ENCODE measurements around the gene ADCK1.
"Not testable (repeated sequence)": the region's sequence is repeated elsewhere in the genome, so short reads cannot be mapped to it uniquely, and the experiment has no call there.

ADCK1 gene

GRCh38 chr14:77909911-77910310 is 110.0 kb downstream of the ADCK1 start:
- Histone ChIP-seq H3K27ac (ENCODE audit: low read length) (no peak overlapping the region), H3K4me3 (ENCODE audit: low read length) (no peak overlapping the region), H3K9me3 (ENCODE audit: insufficient read depth, low read depth, low read length) (no peaks in the 10 kb centered on the region), H3K27me3 (ENCODE audit: insufficient read depth, low read length) (no peaks in the 10 kb centered on the region), H3K9ac (ENCODE audit: low read depth, low read length) (no peak overlapping the region), H3K36me3 (ENCODE audit: insufficient read depth, low read depth, low read length) (no peaks in the 10 kb centered on the region), H3K4me1 (ENCODE audit: insufficient read depth, low read length) (peaks cover 13% of the 10 kb centered on the region; the same call in 1 of the 2 replicates)

GRCh38 chr14:77910506-77910905 is 110.6 kb downstream of the ADCK1 start:
- Histone ChIP-seq H3K4me1 (ENCODE audit: insufficient read depth, low read length) (peaks cover 13% of the 10 kb centered on the region; the same call in 1 of the 2 replicates), H3K36me3 (ENCODE audit: insufficient read depth, low read depth, low read length) (no peaks in the 10 kb centered on the region), H3K9ac (ENCODE audit: low read depth, low read length) (no peak overlapping the region), H3K4me3 (ENCODE audit: low read length) (no peak overlapping the region), H3K27ac (ENCODE audit: low read length) (no peak overlapping the region), H3K27me3 (ENCODE audit: insufficient read depth, low read length) (no peaks in the 10 kb centered on the region), H3K9me3 (ENCODE audit: insufficient read depth, low read depth, low read length) (no peaks in the 10 kb centered on the region)

- Histone ChIP-seq H3K4me1 (ENCODE audit: insufficient read depth, low read length) (peaks cover 13% of the 10 kb centered on the region; the same call in 1 of the 2 replicates), H3K27ac (ENCODE audit: low read length) (no peak overlapping the region), H3K9ac (ENCODE audit: low read depth, low read length) (no peak overlapping the region), H3K36me3 (ENCODE audit: insufficient read depth, low read depth, low read length) (no peaks in the 10 kb centered on the region), H3K27me3 (ENCODE audit: insufficient read depth, low read length) (no peaks in the 10 kb centered on the region), H3K4me3 (ENCODE audit: low read length) (no peak overlapping the region), H3K9me3 (ENCODE audit: insufficient read depth, low read depth, low read length) (no peaks in the 10 kb centered on the region)
These were observed 111.4 kb downstream of the ADCK1 start for GRCh38 chr14:77911356-77911755.

- Histone ChIP-seq H3K9ac (ENCODE audit: low read depth, low read length) (no peak overlapping the region), H3K27me3 (ENCODE audit: insufficient read depth, low read length) (no peaks in the 10 kb centered on the region), H3K36me3 (ENCODE audit: insufficient read depth, low read depth, low read length) (no peaks in the 10 kb centered on the region), H3K27ac (ENCODE audit: low read length) (no peak overlapping the region), H3K4me3 (ENCODE audit: low read length) (no peak overlapping the region), H3K4me1 (ENCODE audit: insufficient read depth, low read length) (peaks cover 13% of the 10 kb centered on the region; the same call in 1 of the 2 replicates), H3K9me3 (ENCODE audit: insufficient read depth, low read depth, low read length) (no peaks in the 10 kb centered on the region)
These were observed 113.0 kb downstream of the ADCK1 start for GRCh38 chr14:77912754-77913556.

GRCh38 chr14:77914073-77914721 is 114.3 kb downstream of the ADCK1 start:
- Histone ChIP-seq H3K27ac (ENCODE audit: low read length) (no peak overlapping the region), H3K4me1 (ENCODE audit: insufficient read depth, low read length) (peaks cover 13% of the 10 kb centered on the region; the same call in 1 of the 2 replicates), H3K9me3 (ENCODE audit: insufficient read depth, low read depth, low read length) (no peaks in the 10 kb centered on the region), H3K4me3 (ENCODE audit: low read length) (no peak overlapping the region), H3K36me3 (ENCODE audit: insufficient read depth, low read depth, low read length) (no peaks in the 10 kb centered on the region), H3K27me3 (ENCODE audit: insufficient read depth, low read length) (no peaks in the 10 kb centered on the region), H3K9ac (ENCODE audit: low read depth, low read length) (no peak overlapping the region)

- not testable (repeated sequence) for H3K9me3 ChIP-seq (ENCODE audit: insufficient read depth, low read depth, low read length); H3K36me3 ChIP-seq (ENCODE audit: insufficient read depth, low read depth, low read length); H3K27me3 ChIP-seq (ENCODE audit: insufficient read depth, low read length); H3K9ac ChIP-seq (ENCODE audit: low read depth, low read length); H3K27ac ChIP-seq (ENCODE audit: low read length); H3K4me3 ChIP-seq (ENCODE audit: low read length)
- peaks cover 13% of the 10 kb centered on the region; the same call in 1 of the 2 replicates for H3K4me1 ChIP-seq (ENCODE audit: insufficient read depth, low read length)
These were observed 115.5 kb downstream of the ADCK1 start for GRCh38 chr14:77915390-77915789.

- Histone ChIP-seq H3K27ac (ENCODE audit: low read length) (no peak overlapping the region), H3K27me3 (ENCODE audit: insufficient read depth, low read length) (no peaks in the 10 kb centered on the region), H3K9me3 (ENCODE audit: insufficient read depth, low read depth, low read length) (no peaks in the 10 kb centered on the region), H3K4me1 (ENCODE audit: insufficient read depth, low read length) (peaks cover 11% of the 10 kb centered on the region; the same call in 1 of the 2 replicates), H3K9ac (ENCODE audit: low read depth, low read length) (no peak overlapping the region), H3K4me3 (ENCODE audit: low read length) (no peak overlapping the region), H3K36me3 (ENCODE audit: insufficient read depth, low read depth, low read length) (no peaks in the 10 kb centered on the region)
These were observed 117.7 kb downstream of the ADCK1 start for GRCh38 chr14:77917491-77918201.

- no peak overlapping the region for H3K27ac ChIP-seq (ENCODE audit: low read length)
- no peak overlapping the region for H3K4me3 ChIP-seq (ENCODE audit: low read length)
- H3K27me3 ChIP-seq (ENCODE audit: insufficient read depth, low read length), result no peaks in the 10 kb centered on the region
- no peaks in the 10 kb centered on the region for H3K9me3 ChIP-seq (ENCODE audit: insufficient read depth, low read depth, low read length)
- no peak overlapping the region for H3K9ac ChIP-seq (ENCODE audit: low read depth, low read length)
- H3K4me1 ChIP-seq (ENCODE audit: insufficient read depth, low read length), result peaks cover 5% of the 10 kb centered on the region; the same call in 1 of the 2 replicates
- H3K36me3 ChIP-seq (ENCODE audit: insufficient read depth, low read depth, low read length), result no peaks in the 10 kb centered on the region
These were observed 118.5 kb downstream of the ADCK1 start for GRCh38 chr14:77918448-77918847.

- no peaks in the 10 kb centered on the region for H3K4me1 ChIP-seq (ENCODE audit: insufficient read depth, low read length)
- no peaks in the 10 kb centered on the region for H3K9me3 ChIP-seq (ENCODE audit: insufficient read depth, low read depth, low read length)
- H3K4me3 ChIP-seq (ENCODE audit: low read length), result no peak overlapping the region
- no peak overlapping the region for H3K27ac ChIP-seq (ENCODE audit: low read length)
- H3K36me3 ChIP-seq (ENCODE audit: insufficient read depth, low read depth, low read length), result no peaks in the 10 kb centered on the region
- no peak overlapping the region for H3K9ac ChIP-seq (ENCODE audit: low read depth, low read length)
- H3K27me3 ChIP-seq (ENCODE audit: insufficient read depth, low read length), result no peaks in the 10 kb centered on the region
These were observed 120.4 kb downstream of the ADCK1 start for GRCh38 chr14:77920312-77920711.

GRCh38 chr14:77921818-77922217 is 121.9 kb downstream of the ADCK1 start:
- Histone ChIP-seq H3K4me1 (ENCODE audit: insufficient read depth, low read length) (no peaks in the 10 kb centered on the region), H3K4me3 (ENCODE audit: low read length) (no peak overlapping the region), H3K27me3 (ENCODE audit: insufficient read depth, low read length) (no peaks in the 10 kb centered on the region), H3K9me3 (ENCODE audit: insufficient read depth, low read depth, low read length) (no peaks in the 10 kb centered on the region), H3K27ac (ENCODE audit: low read length) (no peak overlapping the region), H3K9ac (ENCODE audit: low read depth, low read length) (no peak overlapping the region; the same call in 1 of the 2 replicates), H3K36me3 (ENCODE audit: insufficient read depth, low read depth, low read length) (no peaks in the 10 kb centered on the region)

GRCh38 chr14:77923131-77923936 is 123.4 kb downstream of the ADCK1 start:
- no peaks in the 10 kb centered on the region for H3K36me3 ChIP-seq (ENCODE audit: insufficient read depth, low read depth, low read length)
- H3K4me1 ChIP-seq (ENCODE audit: insufficient read depth, low read length), result no peaks in the 10 kb centered on the region
- no peaks in the 10 kb centered on the region for H3K9me3 ChIP-seq (ENCODE audit: insufficient read depth, low read depth, low read length)

More at GRCh38 chr14:77923131-77923936, 123.4 kb downstream of the ADCK1 start:
- H3K27ac ChIP-seq (ENCODE audit: low read length), result no peak overlapping the region
- H3K9ac ChIP-seq (ENCODE audit: low read depth, low read length), result no peak overlapping the region
- no peaks in the 10 kb centered on the region for H3K27me3 ChIP-seq (ENCODE audit: insufficient read depth, low read length)
- no peak overlapping the region for H3K4me3 ChIP-seq (ENCODE audit: low read length)

Measured in iPS-20b (cell line).